HG03558 (cell line): Measurements from ENCODE around the gene ALDH3A2.

Source experiments
- ATAC-seq: cut with Tn5 transposase; IDR thresholded peaks from one replicate; pipeline ENCODE4 v1.9.1; 2021; ENCODE audit warnings: moderate number of reproducible peaks; ENCODE audit not compliant: unreplicated experiment; ENCODE audit errors: extremely low read depth

Gene ALDH3A2

DNA sequence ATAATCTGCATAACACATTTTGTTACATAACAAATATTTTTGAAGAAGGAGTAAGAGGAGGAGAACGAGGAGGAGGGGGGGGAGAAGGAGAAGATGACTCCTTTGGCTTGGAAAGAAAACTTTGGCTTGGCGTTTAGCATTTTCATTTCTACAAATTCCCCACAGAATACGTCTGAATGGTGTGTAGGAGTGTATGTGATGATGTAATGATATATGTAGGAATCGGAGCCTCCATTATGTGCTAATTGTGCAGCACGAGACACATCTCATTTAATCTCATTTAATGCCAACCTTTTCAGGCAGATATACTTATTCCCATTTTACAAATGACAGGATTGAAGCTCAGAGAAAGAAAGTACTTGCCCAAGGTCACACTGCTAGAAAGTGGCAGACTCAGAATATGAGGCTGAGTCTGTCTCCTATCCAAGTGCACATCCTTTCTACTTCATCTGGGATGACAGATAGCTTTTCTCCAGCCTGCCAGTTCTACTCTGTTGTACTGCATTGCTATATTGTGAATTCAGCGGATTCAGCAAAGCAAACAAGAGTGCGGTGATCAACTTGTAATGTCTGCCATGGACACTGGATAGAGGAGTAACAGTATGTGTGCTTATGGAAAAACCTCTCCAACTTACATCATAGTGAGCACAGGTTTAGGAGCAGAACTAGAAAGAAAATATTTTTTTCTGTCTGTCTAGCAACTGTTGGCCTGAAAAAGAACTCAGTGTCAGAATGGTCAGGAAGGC is 78.3 kb downstream of the ALDH3A2 start:
- ATAC-seq = no peak
